IPS-18a (cell line): ENCODE measurements around the gene ENPP1.

Source experiments
- H3K27ac ChIP-seq: one replicate; pipeline ENCODE4 v1.5.1; 2013; ENCODE audit warnings: low read length
- H3K27me3 ChIP-seq: one replicate; pipeline ENCODE4 v1.6.1; 2013; ENCODE audit warnings: mild to moderate bottlenecking, low read length; ENCODE audit not compliant: control insufficient read depth, insufficient read depth
- H3K36me3 ChIP-seq: one replicate; pipeline ENCODE4 v1.6.1; 2013; ENCODE audit warnings: low read depth, low read length; ENCODE audit not compliant: control insufficient read depth
- H3K4me1 ChIP-seq: one replicate; pipeline ENCODE4 v1.6.1; 2013; ENCODE audit warnings: low read depth, low read length; ENCODE audit not compliant: control insufficient read depth
- H3K4me3 ChIP-seq: one replicate; pipeline ENCODE4 v1.5.1; 2013; ENCODE audit warnings: low read length
- H3K9ac ChIP-seq: one replicate; pipeline ENCODE4 v1.6.1; 2013; ENCODE audit warnings: mild to moderate bottlenecking, low read length, moderate library complexity
- H3K9me3 ChIP-seq: one replicate; pipeline ENCODE4 v1.6.1; 2013; ENCODE audit warnings: low read depth, low read length; ENCODE audit not compliant: control insufficient read depth

ENPP1 gene

GRCh38 chr6:131769385-131770141, 38.3 kb upstream of the ENPP1 start:
- Histone ChIP-seq H3K27ac (no peak overlapping the region), H3K9ac (no peak overlapping the region), H3K36me3 (no peaks in the 10 kb centered on the region), H3K4me1 (no peaks in the 10 kb centered on the region), H3K27me3 (no peaks in the 10 kb centered on the region), H3K4me3 (no peak overlapping the region), H3K9me3 (no peaks in the 10 kb centered on the region)

- Histone ChIP-seq H3K27ac (no peak overlapping the region), H3K9ac (no peak overlapping the region), H3K9me3 (no peaks in the 10 kb centered on the region), H3K36me3 (no peaks in the 10 kb centered on the region), H3K27me3 (no peaks in the 10 kb centered on the region), H3K4me1 (no peaks in the 10 kb centered on the region), H3K4me3 (no peak overlapping the region)
Measured at GRCh38 chr6:131770776-131771175, 37.0 kb upstream of the ENPP1 start.

- H3K27ac ChIP-seq, result no peak overlapping the region
- H3K27me3 ChIP-seq, result no peaks in the 10 kb centered on the region
- H3K36me3 ChIP-seq, result no peaks in the 10 kb centered on the region
- no peak overlapping the region for H3K9ac ChIP-seq
- no peaks in the 10 kb centered on the region for H3K9me3 ChIP-seq
- H3K4me3 ChIP-seq, result no peak overlapping the region
- no peaks in the 10 kb centered on the region for H3K4me1 ChIP-seq
Measured at GRCh38 chr6:131773284-131773950, 34.4 kb upstream of the ENPP1 start.

GRCh38 chr6:131775886-131776285, 31.9 kb upstream of the ENPP1 start:
- H3K4me3 ChIP-seq, result no peak overlapping the region
- no peak overlapping the region for H3K9ac ChIP-seq
- no peaks in the 10 kb centered on the region for H3K27me3 ChIP-seq
- H3K4me1 ChIP-seq, result no peaks in the 10 kb centered on the region
- no peaks in the 10 kb centered on the region for H3K9me3 ChIP-seq
- H3K36me3 ChIP-seq, result no peaks in the 10 kb centered on the region
- no peak overlapping the region for H3K27ac ChIP-seq

- Histone ChIP-seq H3K27me3 (no peaks in the 10 kb centered on the region), H3K36me3 (no peaks in the 10 kb centered on the region), H3K9me3 (no peaks in the 10 kb centered on the region), H3K4me1 (no peaks in the 10 kb centered on the region), H3K9ac (no peak overlapping the region), H3K27ac (no peak overlapping the region), H3K4me3 (no peak overlapping the region)
Measured at GRCh38 chr6:131776985-131777384, 30.8 kb upstream of the ENPP1 start.

GRCh38 chr6:131778169-131778568, 29.7 kb upstream of the ENPP1 start:
- H3K36me3 ChIP-seq, result no peaks in the 10 kb centered on the region
- no peak overlapping the region for H3K9ac ChIP-seq
- no peaks in the 10 kb centered on the region for H3K4me1 ChIP-seq
- H3K27me3 ChIP-seq, result no peaks in the 10 kb centered on the region
- no peak overlapping the region for H3K4me3 ChIP-seq
- H3K9me3 ChIP-seq, result no peaks in the 10 kb centered on the region
- H3K27ac ChIP-seq, result no peak overlapping the region

- no peak overlapping the region for H3K27ac ChIP-seq
- no peaks in the 10 kb centered on the region for H3K4me1 ChIP-seq
- H3K9ac ChIP-seq, result no peak overlapping the region
- no peak overlapping the region for H3K4me3 ChIP-seq
- no peaks in the 10 kb centered on the region for H3K27me3 ChIP-seq
- no peaks in the 10 kb centered on the region for H3K9me3 ChIP-seq
- no peaks in the 10 kb centered on the region for H3K36me3 ChIP-seq
Measured at GRCh38 chr6:131779304-131779703, 28.5 kb upstream of the ENPP1 start.

DNA sequence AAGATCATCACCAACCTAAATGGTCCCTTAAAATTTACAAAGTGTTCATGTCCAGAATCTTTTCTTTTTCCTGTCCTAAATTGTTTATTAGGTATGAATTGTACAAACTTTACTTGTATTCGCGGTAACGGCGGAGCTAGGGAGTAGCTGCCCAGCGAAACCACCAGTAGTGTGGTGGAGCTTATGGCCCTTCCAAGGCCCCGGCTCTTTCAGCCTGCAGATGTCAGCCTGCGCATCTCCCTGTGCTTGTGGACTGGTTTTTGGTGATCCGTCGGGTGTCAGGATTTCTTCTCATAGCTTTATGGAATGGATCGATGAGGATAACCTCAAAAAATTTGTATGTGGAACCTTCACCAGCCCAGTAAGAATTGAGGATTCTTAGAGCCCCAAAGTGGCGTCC, 27.2 kb upstream of the ENPP1 start:
- no peaks in the 10 kb centered on the region for H3K27me3 ChIP-seq
- no peaks in the 10 kb centered on the region for H3K9me3 ChIP-seq
- no peak overlapping the region for H3K9ac ChIP-seq
- no peak overlapping the region for H3K4me3 ChIP-seq
- H3K4me1 ChIP-seq, result no peaks in the 10 kb centered on the region
- H3K27ac ChIP-seq, result no peak overlapping the region
- H3K36me3 ChIP-seq, result no peaks in the 10 kb centered on the region

- no peaks in the 10 kb centered on the region for H3K36me3 ChIP-seq
- no peaks in the 10 kb centered on the region for H3K4me1 ChIP-seq
- no peaks in the 10 kb centered on the region for H3K27me3 ChIP-seq
- no peak overlapping the region for H3K4me3 ChIP-seq
- no peaks in the 10 kb centered on the region for H3K9me3 ChIP-seq
- H3K9ac ChIP-seq, result no peak overlapping the region
- H3K27ac ChIP-seq, result no peak overlapping the region
Measured at GRCh38 chr6:131781687-131782086, 26.1 kb upstream of the ENPP1 start.

DNA sequence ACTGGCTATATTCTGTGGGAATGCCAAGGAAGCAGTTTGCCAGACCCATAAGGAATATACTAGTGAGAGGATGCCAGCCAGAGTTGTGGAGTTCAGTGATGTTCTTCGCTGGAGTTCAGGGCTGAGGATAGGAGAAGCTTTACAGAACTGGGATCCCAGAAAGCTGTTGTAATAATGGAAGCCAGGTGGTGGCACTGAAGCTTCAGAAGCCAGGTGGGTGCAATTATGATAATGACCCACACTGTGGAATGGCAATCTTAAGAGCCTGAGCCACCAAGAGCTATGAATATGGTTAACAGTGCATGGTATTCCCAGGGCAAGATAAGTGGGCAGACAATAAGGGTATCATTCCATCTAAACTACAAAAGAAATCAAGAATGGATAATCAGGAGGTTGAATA, 25.1 kb upstream of the ENPP1 start:
- Histone ChIP-seq H3K36me3 (no peaks in the 10 kb centered on the region), H3K27ac (no peak overlapping the region), H3K4me1 (no peaks in the 10 kb centered on the region), H3K4me3 (no peak overlapping the region), H3K27me3 (no peaks in the 10 kb centered on the region), H3K9me3 (no peaks in the 10 kb centered on the region), H3K9ac (no peak overlapping the region)

- Histone ChIP-seq H3K27me3 (no peaks in the 10 kb centered on the region), H3K9me3 (no peaks in the 10 kb centered on the region), H3K36me3 (no peaks in the 10 kb centered on the region), H3K9ac (no peak overlapping the region), H3K4me3 (no peak overlapping the region), H3K4me1 (no peaks in the 10 kb centered on the region), H3K27ac (no peak overlapping the region)
Measured at GRCh38 chr6:131784561-131784960, 23.3 kb upstream of the ENPP1 start.

DNA sequence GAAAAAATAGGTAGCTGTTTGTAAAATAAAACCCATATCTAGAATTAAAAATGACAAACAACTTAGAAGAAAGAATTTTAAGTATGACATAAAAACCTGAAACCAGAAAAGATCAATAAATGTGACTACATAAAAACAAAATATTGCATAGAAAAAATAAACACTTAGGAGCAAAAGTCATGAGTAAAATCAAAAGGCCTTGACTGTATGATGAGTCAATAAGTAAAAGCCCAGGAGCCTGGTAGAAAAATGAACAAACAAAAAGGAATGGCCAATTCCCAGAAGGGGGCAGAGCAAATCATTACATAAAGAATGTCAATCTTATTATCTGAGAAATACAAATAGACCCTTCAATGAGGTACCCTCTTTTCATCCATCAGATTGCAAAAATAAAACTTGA, 20.7 kb upstream of the ENPP1 start:
- H3K27me3 ChIP-seq, result no peaks in the 10 kb centered on the region
- H3K9me3 ChIP-seq, result no peaks in the 10 kb centered on the region
- no peaks in the 10 kb centered on the region for H3K4me1 ChIP-seq
- H3K36me3 ChIP-seq, result no peaks in the 10 kb centered on the region
- no peak overlapping the region for H3K27ac ChIP-seq
- no peak overlapping the region for H3K9ac ChIP-seq
- H3K4me3 ChIP-seq, result no peak overlapping the region
